ENCODE measurements around the gene BMP2K.

BMP2K gene

GRCh38 chr4:78765432-78766006, 10.6 kb upstream of the BMP2K start:
- no peak for DNase-seq

- no peak for DNase-seq
Measured at GRCh38 chr4:78766026-78766425, 10.1 kb upstream of the BMP2K start.

GRCh38 chr4:78766650-78767049, 9.5 kb upstream of the BMP2K start:
- no peak for DNase-seq

- no peak for DNase-seq
Measured at GRCh38 chr4:78767350-78767749, 8.8 kb upstream of the BMP2K start.

- no peak for DNase-seq
Measured at GRCh38 chr4:78768452-78769180, 7.5 kb upstream of the BMP2K start.

- DNase-seq = no peak
Measured at GRCh38 chr4:78770091-78770642, 6.0 kb upstream of the BMP2K start.

- no peak for DNase-seq
Measured at GRCh38 chr4:78772526-78773091, 3.5 kb upstream of the BMP2K start.

- DNase-seq = no peak
Measured at GRCh38 chr4:78774417-78774816, 1.7 kb upstream of the BMP2K start.

- DNase-seq = peak; percentile 35
Measured at GRCh38 chr4:78775303-78776078, 659 bp upstream of the BMP2K start.

GRCh38 chr4:78776729-78777575, 802 bp downstream of the BMP2K start:
- DNase-seq = no peak

GRCh38 chr4:78777576-78777940, 1.4 kb downstream of the BMP2K start:
- no peak for DNase-seq

- no peak for DNase-seq
Measured at GRCh38 chr4:78778530-78778929, 2.4 kb downstream of the BMP2K start.

- no peak for DNase-seq
Measured at GRCh38 chr4:78779280-78779679, 3.1 kb downstream of the BMP2K start.

- DNase-seq = no peak
Measured at GRCh38 chr4:78780093-78780492, 3.9 kb downstream of the BMP2K start.

- no peak for DNase-seq
Measured at GRCh38 chr4:78781139-78781538, 5.0 kb downstream of the BMP2K start.

- DNase-seq = no peak
Measured at GRCh38 chr4:78781924-78782323, 5.8 kb downstream of the BMP2K start.

GRCh38 chr4:78784236-78784865, 8.2 kb downstream of the BMP2K start:
- DNase-seq = no peak

- DNase-seq = no peak
Measured at GRCh38 chr4:78787392-78788006, 11.3 kb downstream of the BMP2K start.

GRCh38 chr4:78788007-78788889, 12.1 kb downstream of the BMP2K start:
- DNase-seq = no peak

Measured in NCI-H1048 (cell line).